Spleen (tissue), 7 donors: ENCODE data around the gene SUV39H1.

Experiments used
- CTCF ChIP-seq, 11 experiments: fragments of 200-600 bp in 7 of 11; fragments of 450-650 bp in 4 of 11; sonication (generic) in 4 of 11; IDR thresholded peaks in 8 of 11; conservative IDR thresholded peaks in 3 of 11; 1 replicate in 7 of 11; 2 replicates in 4 of 11; pipeline versions ENCODE4 v1.4.0 to v1.8.0; 2016 to 2021; ENCODE audit warnings: antibody characterized with exemption in 11 of 11, inconsistent platforms in 4 of 11, mild to moderate bottlenecking in 1 of 11
- POLR2AphosphoS5 ChIP-seq, 3 donors: sonication (generic); formaldehyde crosslinking; IDR thresholded peaks; one replicate each; pipeline ENCODE4 v1.5.1; 2017; ENCODE audit warnings: antibody characterized with exemption in 3 of 3
- donor health status: DM: no; HTN: no; CAD: no; lungs with moderate emphysema.
- donor health status: DM: no; HTN: no; CAD: no.
- donor health status: DM: no; HTN: no; CAD: no.

GRCh38 chrX:48689208-48689920 lies 7.2 kb upstream of the SUV39H1 start:
- TF ChIP-seq CTCF (IDR thresholded peaks at IDR 0.05 in 8 of 11, conservative IDR thresholded peaks at IDR 0.05 in 3 of 11) (no peak), POLR2AphosphoS5 (IDR thresholded peaks at IDR 0.05) (peak in 1 of 3 donors; percentile 22)
